GM19238 (cell line): ENCODE results near the gene SYNE4.

ENCODE experiments used
- DNase-seq: peaks from one replicate; pipeline ENCODE4 v3.0.0; 2011; ENCODE audit warnings: low spot score; ENCODE audit not compliant: insufficient read length

The SYNE4 gene

DNA sequence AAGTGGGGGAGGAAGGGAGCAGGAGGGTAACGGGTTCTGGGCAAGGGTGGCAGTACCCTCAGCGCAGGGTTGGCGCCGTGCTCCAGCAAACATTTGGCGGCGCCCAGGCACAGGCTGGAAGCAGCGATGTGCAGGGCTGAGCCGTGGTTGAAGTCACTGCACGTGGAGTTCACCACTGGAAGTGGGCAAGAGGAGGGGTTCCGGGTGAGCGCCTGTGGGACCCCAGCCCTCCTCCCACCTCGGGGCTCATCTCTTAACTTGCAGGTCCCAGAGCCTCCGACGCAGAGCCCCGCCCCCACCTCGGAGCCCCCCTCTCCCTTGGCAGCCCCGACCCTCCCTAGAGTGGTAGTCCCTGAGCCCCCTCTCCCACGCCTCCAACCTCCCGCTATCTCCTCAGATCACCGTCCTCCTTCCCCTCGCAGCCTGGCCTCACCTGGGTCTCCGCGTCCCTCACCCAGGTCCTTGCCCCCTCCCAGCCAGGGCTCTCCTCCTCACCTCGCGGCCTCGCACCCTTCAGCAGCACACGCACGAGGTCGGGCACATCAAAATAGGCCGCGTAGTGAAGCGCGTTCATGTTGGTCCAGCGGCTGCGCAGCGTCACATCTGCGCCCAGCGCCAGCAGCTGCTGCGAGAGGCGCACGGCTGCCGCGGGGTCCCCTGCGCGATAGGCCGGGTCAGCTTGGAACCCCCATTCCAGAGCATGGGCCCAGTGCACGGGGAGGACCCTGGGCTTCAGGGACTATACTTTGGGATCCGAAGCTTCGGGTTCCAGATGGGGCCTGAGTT lies 17.7 kb upstream of the SYNE4 start:
- DNase-seq = no peak

GRCh38 chr19:36025541-36025940 lies 16.9 kb upstream of the SYNE4 start:
- no peak for DNase-seq

- no peak for DNase-seq
Observed at GRCh38 chr19:36023432-36023831, 14.8 kb upstream of the SYNE4 start.

DNA sequence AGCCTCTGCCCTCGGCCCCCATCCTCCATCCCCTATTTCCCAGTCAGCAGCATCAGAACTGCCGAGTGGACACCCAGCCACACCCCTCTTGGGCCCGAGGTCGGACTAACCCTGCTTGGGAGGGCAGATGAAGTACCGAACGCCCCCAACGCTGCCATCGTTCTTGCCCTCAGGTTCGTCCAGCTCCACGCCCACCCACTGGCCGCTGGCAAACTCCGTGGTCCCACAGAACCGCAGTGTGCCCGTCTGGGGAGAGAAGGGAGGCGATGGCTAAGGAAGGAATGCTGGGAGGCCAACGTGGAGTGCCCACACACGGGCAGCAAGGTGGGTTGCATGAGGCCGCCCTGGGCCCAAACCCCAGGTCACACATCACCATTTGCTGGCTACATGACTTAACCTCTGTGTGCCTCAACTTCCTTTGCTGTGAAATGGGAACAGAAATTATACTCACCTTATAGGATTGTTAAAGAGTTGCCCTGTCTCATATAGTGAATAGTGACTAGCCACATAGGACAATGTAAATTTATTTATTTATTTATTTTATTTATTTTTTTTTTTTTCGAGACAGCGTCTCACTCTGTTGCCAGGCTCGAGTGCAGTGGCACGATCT lies 10.6 kb upstream of the SYNE4 start:
- DNase-seq = no peak

- peak; percentile 100 for DNase-seq
Observed at GRCh38 chr19:36014012-36014924, 5.7 kb upstream of the SYNE4 start, which contains the start of gene ALKBH6. Gene ALKBH6 (minus strand): TSS chr19:36014213. CDS start chr19:36013397, 816 bp downstream.

- no peak for DNase-seq
Observed at GRCh38 chr19:36013280-36014011, 4.8 kb upstream of the SYNE4 start.

GRCh38 chr19:36010402-36010801 lies 1.8 kb upstream of the SYNE4 start:
- no peak for DNase-seq

DNA sequence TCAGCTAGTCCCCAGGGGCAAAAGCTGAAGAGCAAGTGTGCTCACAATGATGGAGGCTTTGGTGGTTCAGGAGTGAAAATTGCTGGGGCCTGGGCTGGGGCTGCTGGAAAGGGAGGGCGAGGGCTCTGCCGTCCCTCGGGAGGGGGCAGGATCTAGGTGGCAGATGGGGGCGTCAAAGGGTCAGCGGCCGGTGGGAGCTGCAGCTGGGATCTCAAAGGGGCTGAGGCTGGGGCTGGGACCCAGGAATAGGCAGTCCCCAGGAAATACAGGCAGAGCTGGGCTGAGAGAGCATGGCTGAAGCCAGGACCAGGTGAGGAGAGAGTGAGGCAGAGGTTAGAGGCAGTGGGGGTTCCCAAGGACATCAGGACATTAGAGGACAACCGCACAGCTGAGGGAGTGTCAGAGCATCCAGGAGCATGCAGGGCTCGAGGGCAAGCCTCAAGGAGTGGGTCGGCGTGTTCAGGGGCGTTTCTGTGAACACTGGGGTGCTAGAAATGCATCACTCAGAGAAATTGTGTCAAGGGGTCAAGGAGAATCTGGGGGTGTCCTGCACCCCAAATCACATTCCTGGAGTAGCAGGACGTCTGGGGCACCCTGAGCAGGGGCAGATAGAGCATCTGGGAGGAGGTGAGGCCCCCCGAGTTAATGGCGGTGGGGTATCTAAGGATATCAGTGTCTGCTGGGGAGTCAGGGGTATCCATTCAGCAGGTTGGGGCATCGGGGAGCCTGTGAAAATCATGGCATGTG lies 1.2 kb upstream of the SYNE4 start:
- no peak for DNase-seq

GRCh38 chr19:36009220-36009619 lies 607 bp upstream of the SYNE4 start:
- no peak for DNase-seq

- no peak for DNase-seq
Observed at GRCh38 chr19:36006955-36007354, 1.7 kb downstream of the SYNE4 start.

GRCh38 chr19:36003284-36003683 lies 5.3 kb downstream of the SYNE4 start:
- no peak for DNase-seq

- no peak for DNase-seq
Observed at GRCh38 chr19:36001605-36002004, 7.0 kb downstream of the SYNE4 start.

DNA sequence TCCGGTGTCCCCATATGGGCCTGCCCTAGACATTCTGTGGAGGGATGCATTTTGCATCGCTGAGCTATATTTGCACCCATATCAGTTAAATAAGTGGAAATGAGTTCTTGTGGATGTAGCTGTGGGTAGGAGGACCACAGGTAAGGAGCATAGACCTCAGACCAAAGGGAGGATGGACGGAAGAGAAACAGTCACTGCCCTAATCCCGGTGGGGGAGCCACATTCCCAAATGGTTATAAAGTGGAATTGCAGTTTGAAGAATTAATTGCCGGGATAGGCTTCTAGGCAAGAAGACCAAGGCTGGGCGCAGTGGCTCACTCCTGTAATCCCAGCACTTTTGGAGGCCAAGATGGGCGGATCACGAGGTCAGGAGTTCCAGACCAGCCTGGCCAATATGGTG lies 11.8 kb downstream of the SYNE4 start:
- no peak for DNase-seq

DNA sequence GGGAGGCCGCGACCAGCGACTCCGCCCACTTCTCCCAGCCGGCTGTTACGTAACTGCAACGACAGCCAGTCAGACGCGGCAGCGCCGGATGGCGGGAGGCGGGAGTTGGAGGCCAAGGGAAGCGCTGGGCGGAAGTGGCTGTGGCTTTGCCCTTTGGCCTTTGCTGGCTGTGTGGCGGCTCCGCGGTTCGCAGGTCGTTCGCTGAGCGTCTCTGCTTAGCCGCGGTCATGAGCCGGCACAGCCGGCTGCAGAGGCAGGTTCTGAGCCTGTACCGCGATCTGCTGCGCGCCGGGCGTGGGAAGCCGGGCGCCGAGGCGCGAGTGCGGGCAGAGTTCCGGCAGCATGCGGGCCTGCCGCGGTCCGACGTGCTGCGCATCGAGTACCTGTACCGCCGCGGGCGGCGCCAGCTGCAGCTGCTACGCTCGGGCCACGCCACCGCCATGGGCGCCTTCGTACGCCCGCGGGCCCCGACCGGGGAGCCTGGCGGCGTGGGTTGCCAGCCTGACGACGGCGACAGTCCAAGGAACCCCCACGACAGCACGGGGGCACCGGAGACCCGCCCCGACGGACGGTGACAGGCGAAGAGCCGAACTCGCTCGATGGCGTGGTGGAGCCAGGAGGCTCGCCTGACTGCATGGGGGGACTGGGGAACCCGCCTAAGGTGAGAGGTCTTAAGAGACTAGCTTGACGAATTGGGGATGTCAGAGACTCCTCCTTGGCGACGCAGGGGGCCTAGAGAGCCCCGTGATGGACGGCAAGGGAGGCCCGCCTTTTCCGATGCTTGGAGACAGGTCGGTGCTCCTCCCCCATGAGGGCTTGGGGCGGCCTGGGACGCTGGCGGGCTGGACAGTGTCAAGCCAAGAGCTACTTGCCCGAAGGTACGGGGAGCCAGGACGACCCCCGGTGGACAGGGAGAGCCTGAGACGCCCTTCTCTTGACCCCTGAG lies 13.3 kb downstream of the SYNE4 start, which contains the start of gene SDHAF1:
Gene SDHAF1, plus strand, starts transcription at position 141 of the 946 bp plus-strand sequence. Its CDS starts 87 bp downstream, at position 228.
- DNase-seq = peak; percentile 94

GRCh38 chr19:35993923-35994598 lies 14.6 kb downstream of the SYNE4 start:
- no peak for DNase-seq

DNA sequence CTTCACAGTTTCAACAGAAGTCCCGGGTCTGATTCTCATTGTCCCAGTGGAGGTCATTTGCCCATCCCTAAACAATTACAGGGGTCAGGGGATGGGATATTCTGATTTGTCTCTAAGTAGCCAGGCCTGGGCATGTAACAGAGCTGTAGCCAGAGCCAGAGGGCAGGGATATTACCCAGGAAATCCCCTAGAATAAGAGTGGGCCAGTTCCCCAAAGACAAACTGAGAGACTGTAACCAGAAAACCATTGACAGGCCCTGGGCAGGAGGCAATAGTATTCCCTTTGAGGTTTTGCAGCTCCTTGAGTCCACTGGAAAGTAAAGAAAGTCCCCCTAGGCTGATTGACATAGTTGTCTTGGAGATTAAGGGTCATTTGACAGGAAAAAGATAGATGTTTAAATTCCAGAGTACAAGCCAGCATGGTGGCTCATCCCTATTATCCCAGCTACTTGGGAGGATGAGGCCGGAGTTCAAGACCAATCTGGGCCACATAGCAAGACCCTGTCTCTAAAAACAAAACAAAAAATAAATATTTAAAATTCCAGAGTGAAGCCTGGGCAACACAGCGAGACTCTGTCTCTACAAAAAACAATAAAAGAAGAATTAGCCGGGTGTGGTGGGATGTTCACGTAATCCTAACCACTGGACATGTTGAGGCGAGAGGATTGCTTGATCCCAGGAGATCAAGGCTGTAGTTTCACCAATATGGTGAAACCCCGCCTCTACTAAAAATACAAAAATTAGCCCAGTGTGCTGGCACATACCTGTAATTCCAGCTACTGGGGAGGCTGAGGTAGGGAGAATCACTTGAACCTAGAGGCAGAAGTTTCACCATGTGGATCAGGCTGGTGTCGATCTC lies 15.5 kb downstream of the SYNE4 start:
- no peak for DNase-seq

- no peak for DNase-seq
Observed at GRCh38 chr19:35991731-35992450, 16.7 kb downstream of the SYNE4 start.
